A673 (cell line): ENCODE results near the gene ARHGAP21.

Source experiments
- EZH2 ChIP-seq: fragments of 200-600 bp; sonication (generic); IDR thresholded peaks from 2 replicates; pipeline ENCODE4 v1.6.1; 2017; ENCODE audit warnings: borderline replicate concordance, low read depth, mild to moderate bottlenecking, mixed read lengths, antibody characterized with exemption, low read length; ENCODE audit not compliant: poor library complexity, severe bottlenecking
- TF ChIP-seq, protein P1 (sequence below): fragments of 300-800, 200-600 bp; sonication (generic); conservative IDR thresholded peaks from 2 replicates; pipeline ENCODE4 v1.5.1; 2017; ENCODE audit warnings: low read depth, mild to moderate bottlenecking, antibody characterized with exemption, low read length, moderate library complexity, mixed read lengths

DNA sequence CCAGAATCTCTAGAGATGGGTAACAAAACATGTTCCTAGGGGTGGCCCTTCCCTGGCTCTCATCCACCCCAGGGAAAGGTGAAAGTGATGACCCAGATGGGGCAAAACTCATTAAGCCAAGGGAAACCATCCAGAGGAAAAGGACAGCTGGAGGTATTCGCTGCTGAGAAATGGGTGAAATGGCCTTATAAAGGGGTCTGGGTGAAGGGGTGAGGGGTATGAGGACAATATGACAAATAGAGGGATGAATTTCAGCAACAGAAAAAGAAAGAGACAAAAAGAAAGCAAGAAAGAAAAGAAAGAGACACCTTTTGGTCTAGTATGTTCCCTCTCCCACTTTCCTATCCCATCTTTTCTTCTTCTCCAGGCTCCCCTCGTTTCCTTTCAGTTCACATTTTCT lies 26.6 kb downstream of the ARHGAP21 start:
- TF ChIP-seq EZH2 = no peak
- TF ChIP-seq, protein P1, sequence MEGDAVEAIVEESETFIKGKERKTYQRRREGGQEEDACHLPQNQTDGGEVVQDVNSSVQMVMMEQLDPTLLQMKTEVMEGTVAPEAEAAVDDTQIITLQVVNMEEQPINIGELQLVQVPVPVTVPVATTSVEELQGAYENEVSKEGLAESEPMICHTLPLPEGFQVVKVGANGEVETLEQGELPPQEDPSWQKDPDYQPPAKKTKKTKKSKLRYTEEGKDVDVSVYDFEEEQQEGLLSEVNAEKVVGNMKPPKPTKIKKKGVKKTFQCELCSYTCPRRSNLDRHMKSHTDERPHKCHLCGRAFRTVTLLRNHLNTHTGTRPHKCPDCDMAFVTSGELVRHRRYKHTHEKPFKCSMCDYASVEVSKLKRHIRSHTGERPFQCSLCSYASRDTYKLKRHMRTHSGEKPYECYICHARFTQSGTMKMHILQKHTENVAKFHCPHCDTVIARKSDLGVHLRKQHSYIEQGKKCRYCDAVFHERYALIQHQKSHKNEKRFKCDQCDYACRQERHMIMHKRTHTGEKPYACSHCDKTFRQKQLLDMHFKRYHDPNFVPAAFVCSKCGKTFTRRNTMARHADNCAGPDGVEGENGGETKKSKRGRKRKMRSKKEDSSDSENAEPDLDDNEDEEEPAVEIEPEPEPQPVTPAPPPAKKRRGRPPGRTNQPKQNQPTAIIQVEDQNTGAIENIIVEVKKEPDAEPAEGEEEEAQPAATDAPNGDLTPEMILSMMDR = no peak
